ENCODE results near the gene LDLRAD1.
"Not testable (repeated sequence)": the region's sequence is repeated elsewhere in the genome, so short reads cannot be mapped to it uniquely, and the experiment has no call there.

The LDLRAD1 gene

DNA sequence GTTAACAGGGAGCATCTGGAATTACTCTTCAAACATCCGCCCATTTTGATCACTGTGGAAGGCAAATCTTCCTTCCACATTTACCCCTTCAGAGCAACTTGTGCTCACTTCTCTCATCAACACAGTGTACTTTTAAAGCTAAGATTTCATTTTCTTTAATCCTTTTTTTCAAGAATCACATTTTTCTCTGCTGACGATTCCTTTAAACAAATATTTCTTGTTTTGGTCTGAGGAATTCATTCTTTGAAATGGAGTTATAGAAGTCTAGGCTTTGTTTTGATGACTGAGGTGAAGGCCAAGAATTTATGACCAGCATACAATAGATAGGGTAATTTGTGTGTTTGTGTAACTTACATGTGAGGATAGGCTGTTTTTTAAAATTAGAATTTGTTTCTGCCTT is 46.3 kb downstream of the LDLRAD1 start:
- TF ChIP-seq ZSCAN16 (tag by site-specific recombination; IDR thresholded peaks at IDR 0.05) (no peak), ZXDB (tag by site-specific recombination; IDR thresholded peaks at IDR 0.05) (no peak), KLF8 (tag by site-specific recombination; IDR thresholded peaks at IDR 0.05) (no peak), ZNF560 (tag by site-specific recombination; IDR thresholded peaks at IDR 0.05; ENCODE audit: borderline replicate concordance) (no peak), ZFP69B (tag by site-specific recombination; IDR thresholded peaks at IDR 0.05) (no peak)
- TF ChIP-seq, protein P1, sequence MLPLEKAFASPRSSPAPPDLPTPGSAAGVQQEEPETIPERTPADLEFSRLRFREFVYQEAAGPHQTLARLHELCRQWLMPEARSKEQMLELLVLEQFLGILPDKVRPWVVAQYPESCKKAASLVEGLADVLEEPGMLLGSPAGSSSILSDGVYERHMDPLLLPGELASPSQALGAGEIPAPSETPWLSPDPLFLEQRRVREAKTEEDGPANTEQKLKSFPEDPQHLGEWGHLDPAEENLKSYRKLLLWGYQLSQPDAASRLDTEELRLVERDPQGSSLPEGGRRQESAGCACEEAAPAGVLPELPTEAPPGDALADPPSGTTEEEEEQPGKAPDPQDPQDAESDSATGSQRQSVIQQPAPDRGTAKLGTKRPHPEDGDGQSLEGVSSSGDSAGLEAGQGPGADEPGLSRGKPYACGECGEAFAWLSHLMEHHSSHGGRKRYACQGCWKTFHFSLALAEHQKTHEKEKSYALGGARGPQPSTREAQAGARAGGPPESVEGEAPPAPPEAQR (tag by site-specific recombination; IDR thresholded peaks at IDR 0.05), result no peak
- Histone ChIP-seq H3K36me3 (ENCODE audit: control insufficient read depth in 2 of 2, insufficient read depth in 1 of 2, low read length in 2 of 2) (peaks cover 22 to 59% of the 10 kb centered on the region in 2 experiments), H3K27ac (ENCODE audit: extremely low read depth, low read depth, low read length) (no peak overlapping the region), H3K9me3 (ENCODE audit: control insufficient read depth, insufficient read depth, low read depth, low read length) (no peaks in the 10 kb centered on the region), H3K4me1 (ENCODE audit: control insufficient read depth, insufficient read depth, low read length) (peaks cover 5% of the 10 kb centered on the region; the same call in 1 of the 2 replicates), H3K4me3 (ENCODE audit: low read depth, low read length) (no peak overlapping the region)
- ChIA-PET POLR2A (no interaction called here), CTCF (interaction anchor here (1.3 kb wide), 1 partner anchor 13 kb away, joined by 5 read pairs; no protein-coding TSS in a partner anchor)

DNA sequence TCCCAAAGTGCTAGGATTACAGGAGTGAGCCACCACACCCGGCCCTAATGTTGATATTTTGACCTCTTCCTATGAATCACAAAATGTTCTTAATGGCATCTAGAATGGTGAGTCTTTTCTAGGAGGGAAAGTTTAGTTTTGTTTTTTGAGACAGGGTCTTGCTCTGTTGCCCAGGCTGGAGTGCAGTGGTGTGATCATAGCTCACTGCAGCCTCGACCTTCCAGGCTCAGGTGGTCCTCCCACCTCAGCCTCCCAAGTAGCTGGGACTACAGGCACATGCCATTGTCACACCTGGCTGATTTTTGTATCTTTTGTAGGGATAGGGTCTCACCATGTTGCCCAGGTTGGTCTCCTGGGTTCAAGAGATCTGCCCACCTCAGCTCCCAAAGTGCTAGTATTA is 48.7 kb downstream of the LDLRAD1 start:
- H3K27ac ChIP-seq (ENCODE audit: extremely low read depth, low read depth, low read length), result not testable (repeated sequence)
- TF ChIP-seq ZNF121 (tag by site-specific recombination; IDR thresholded peaks at IDR 0.05), result peak; percentile 64; the same call in 1 of the 2 replicates
- peaks cover 28 to 77% of the 10 kb centered on the region in 2 experiments for H3K36me3 ChIP-seq (ENCODE audit: control insufficient read depth in 2 of 2, insufficient read depth in 1 of 2, low read length in 2 of 2)

DNA sequence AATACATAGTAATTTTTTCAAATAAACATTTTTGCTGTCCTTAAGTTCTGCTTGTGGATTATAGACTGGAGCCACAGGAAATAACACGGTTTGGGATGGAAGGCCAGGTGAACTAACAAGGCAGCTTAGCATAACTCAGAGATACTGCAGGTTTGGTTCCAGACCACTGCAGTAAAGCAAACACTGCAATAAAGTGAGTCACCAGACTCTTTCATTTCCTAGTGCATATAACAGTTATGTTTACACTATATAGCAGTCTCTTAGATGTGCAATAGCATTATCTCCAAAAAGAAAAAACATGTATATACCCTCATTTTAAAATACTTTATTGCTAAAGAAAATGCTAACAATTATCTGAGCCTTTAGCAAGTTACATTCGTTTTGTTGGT is 49.9 kb downstream of the LDLRAD1 start:
- TF ChIP-seq ZNF302 (tag by site-specific recombination; IDR thresholded peaks at IDR 0.05; ENCODE audit: low read depth) (no peak), ZNF600 (tag by site-specific recombination; IDR thresholded peaks at IDR 0.05) (peak; percentile 75)
- POLR2A ChIA-PET, result no interaction called here
- no peak overlapping the region for H3K27ac ChIP-seq (ENCODE audit: extremely low read depth, low read depth, low read length)
- H3K9me3 ChIP-seq (ENCODE audit: control insufficient read depth, insufficient read depth, low read depth, low read length), result no peaks in the 10 kb centered on the region
- CTCF ChIA-PET, result interaction anchor here (1.5 kb wide), 1 partner anchor 9 kb away, joined by 4 read pairs; no protein-coding TSS in a partner anchor
- H3K4me1 ChIP-seq (ENCODE audit: control insufficient read depth, insufficient read depth, low read length), result peaks cover 5% of the 10 kb centered on the region; the same call in 1 of the 2 replicates
- H3K4me3 ChIP-seq (ENCODE audit: low read depth, low read length), result no peak overlapping the region
- H3K36me3 ChIP-seq (ENCODE audit: control insufficient read depth in 2 of 2, insufficient read depth in 1 of 2, low read length in 2 of 2), result peaks cover 31 to 83% of the 10 kb centered on the region in 2 experiments

More for the DNA sequence above, 48.7 kb downstream of the LDLRAD1 start:
- H3K9me3 ChIP-seq (ENCODE audit: control insufficient read depth, insufficient read depth, low read depth, low read length); H3K4me1 ChIP-seq (ENCODE audit: control insufficient read depth, insufficient read depth, low read length); H3K4me3 ChIP-seq (ENCODE audit: low read depth, low read length); POLR2A ChIA-PET: not testable (repeated sequence)
- CTCF ChIA-PET, result interaction anchor here (1.5 kb wide), 1 partner anchor 10 kb away, joined by 4 read pairs; no protein-coding TSS in a partner anchor

DNA sequence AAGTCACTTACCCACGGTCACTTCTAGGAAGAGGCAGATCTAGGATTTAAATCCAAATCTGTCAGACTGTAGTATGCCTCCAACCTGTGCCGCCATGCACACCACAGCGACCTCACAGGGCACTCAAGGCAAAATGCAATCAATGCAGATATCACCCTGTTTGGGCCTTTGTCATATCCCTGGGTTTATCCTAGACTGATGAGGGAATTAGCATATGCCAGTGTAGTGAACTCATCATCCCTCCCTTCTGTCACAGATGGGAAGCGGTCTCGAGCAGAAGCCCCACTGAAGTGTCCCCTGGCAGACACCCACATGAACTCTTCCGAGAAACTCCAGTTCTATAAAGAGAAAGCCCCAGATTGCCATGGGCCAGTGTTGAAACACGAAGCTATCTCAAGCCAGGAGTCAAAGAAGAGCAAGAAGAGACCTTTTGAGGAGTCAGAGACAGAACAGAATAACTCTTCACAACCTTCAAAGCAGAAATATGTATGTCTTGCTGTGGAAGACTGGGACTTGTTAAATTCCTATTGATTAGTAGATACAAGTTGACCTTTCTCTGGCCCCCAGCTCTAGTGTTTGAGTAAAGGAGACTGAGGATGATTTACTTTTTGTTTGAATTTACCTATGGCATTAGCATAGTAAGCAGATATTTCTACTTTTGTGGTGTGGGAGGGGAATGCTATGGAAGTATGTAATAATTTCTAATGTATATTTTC is 50.4 kb downstream of the LDLRAD1 start:
- Histone ChIP-seq H3K4me1 (ENCODE audit: control insufficient read depth, insufficient read depth, low read length) (peaks cover 5% of the 10 kb centered on the region; the same call in 1 of the 2 replicates), H3K27ac (ENCODE audit: extremely low read depth, low read depth, low read length) (no peak overlapping the region), H3K4me3 (ENCODE audit: low read depth, low read length) (no peak overlapping the region), H3K9me3 (ENCODE audit: control insufficient read depth, insufficient read depth, low read depth, low read length) (no peaks in the 10 kb centered on the region), H3K36me3 (ENCODE audit: control insufficient read depth in 2 of 2, insufficient read depth in 1 of 2, low read length in 2 of 2) (peaks cover 31 to 83% of the 10 kb centered on the region in 2 experiments)
- ChIA-PET POLR2A (no interaction called here), CTCF (interaction anchor here (1.5 kb wide), 1 partner anchor 8 kb away, joined by 4 read pairs; no protein-coding TSS in a partner anchor)
- TF ChIP-seq ZNF560 (tag by site-specific recombination; IDR thresholded peaks at IDR 0.05; ENCODE audit: borderline replicate concordance) (no peak), ZNF184 (tag by site-specific recombination; IDR thresholded peaks at IDR 0.05) (no peak), ZNF155 (tag by site-specific recombination; IDR thresholded peaks at IDR 0.05) (no peak), ZNF335 (tag by site-specific recombination; conservative IDR thresholded peaks at IDR 0.05) (no peak), ZNF138 (tag by site-specific recombination; IDR thresholded peaks at IDR 0.05; ENCODE audit: borderline replicate concordance) (no peak), ZNF16 (tag by site-specific recombination; IDR thresholded peaks at IDR 0.05; ENCODE audit: low read depth) (no peak), ZNF169 (tag by site-specific recombination; IDR thresholded peaks at IDR 0.05) (no peak)
- TF ChIP-seq, protein P2, sequence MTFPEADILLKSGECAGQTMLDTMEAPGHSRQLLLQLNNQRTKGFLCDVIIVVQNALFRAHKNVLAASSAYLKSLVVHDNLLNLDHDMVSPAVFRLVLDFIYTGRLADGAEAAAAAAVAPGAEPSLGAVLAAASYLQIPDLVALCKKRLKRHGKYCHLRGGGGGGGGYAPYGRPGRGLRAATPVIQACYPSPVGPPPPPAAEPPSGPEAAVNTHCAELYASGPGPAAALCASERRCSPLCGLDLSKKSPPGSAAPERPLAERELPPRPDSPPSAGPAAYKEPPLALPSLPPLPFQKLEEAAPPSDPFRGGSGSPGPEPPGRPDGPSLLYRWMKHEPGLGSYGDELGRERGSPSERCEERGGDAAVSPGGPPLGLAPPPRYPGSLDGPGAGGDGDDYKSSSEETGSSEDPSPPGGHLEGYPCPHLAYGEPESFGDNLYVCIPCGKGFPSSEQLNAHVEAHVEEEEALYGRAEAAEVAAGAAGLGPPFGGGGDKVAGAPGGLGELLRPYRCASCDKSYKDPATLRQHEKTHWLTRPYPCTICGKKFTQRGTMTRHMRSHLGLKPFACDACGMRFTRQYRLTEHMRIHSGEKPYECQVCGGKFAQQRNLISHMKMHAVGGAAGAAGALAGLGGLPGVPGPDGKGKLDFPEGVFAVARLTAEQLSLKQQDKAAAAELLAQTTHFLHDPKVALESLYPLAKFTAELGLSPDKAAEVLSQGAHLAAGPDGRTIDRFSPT (tag by site-specific recombination; IDR thresholded peaks at IDR 0.05), result no peak
- TF ChIP-seq, protein P3, sequence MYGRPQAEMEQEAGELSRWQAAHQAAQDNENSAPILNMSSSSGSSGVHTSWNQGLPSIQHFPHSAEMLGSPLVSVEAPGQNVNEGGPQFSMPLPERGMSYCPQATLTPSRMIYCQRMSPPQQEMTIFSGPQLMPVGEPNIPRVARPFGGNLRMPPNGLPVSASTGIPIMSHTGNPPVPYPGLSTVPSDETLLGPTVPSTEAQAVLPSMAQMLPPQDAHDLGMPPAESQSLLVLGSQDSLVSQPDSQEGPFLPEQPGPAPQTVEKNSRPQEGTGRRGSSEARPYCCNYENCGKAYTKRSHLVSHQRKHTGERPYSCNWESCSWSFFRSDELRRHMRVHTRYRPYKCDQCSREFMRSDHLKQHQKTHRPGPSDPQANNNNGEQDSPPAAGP (tag by site-specific recombination; IDR thresholded peaks at IDR 0.05), result no peak

All from HEK293 (cell line).